GM19452 (cell line): ENCODE results near the gene TBC1D8.

Source experiments
- ATAC-seq: cut with Tn5 transposase; IDR thresholded peaks from one replicate; pipeline ENCODE4 v1.9.1; 2021; ENCODE audit not compliant: unreplicated experiment

The TBC1D8 gene

GRCh38 chr2:101037161-101037755 is 113.9 kb downstream of the TBC1D8 start:
- ATAC-seq = no peak

GRCh38 chr2:101036562-101036961 is 114.6 kb downstream of the TBC1D8 start:
- no peak for ATAC-seq

- no peak for ATAC-seq
Measured at GRCh38 chr2:101032084-101032776, 119.0 kb downstream of the TBC1D8 start.

GRCh38 chr2:101030866-101031554 is 120.2 kb downstream of the TBC1D8 start:
- ATAC-seq = no peak

- no peak for ATAC-seq
Measured at GRCh38 chr2:101027852-101028251, 123.3 kb downstream of the TBC1D8 start.

GRCh38 chr2:101026923-101027469 is 124.2 kb downstream of the TBC1D8 start:
- no peak for ATAC-seq

- ATAC-seq = no peak
Measured at GRCh38 chr2:101026253-101026701, 124.9 kb downstream of the TBC1D8 start.

GRCh38 chr2:101025561-101025960 is 125.6 kb downstream of the TBC1D8 start:
- ATAC-seq = no peak

GRCh38 chr2:101023327-101024107 is 127.7 kb downstream of the TBC1D8 start:
- ATAC-seq = no peak

- ATAC-seq = no peak
Measured at GRCh38 chr2:101022221-101022620, 129.0 kb downstream of the TBC1D8 start.

- ATAC-seq = no peak
Measured at GRCh38 chr2:101018934-101019333, 132.2 kb downstream of the TBC1D8 start.

- no peak for ATAC-seq
Measured at GRCh38 chr2:101017371-101017770, 133.8 kb downstream of the TBC1D8 start.

- ATAC-seq = no peak
Measured at GRCh38 chr2:101014264-101014857, 136.8 kb downstream of the TBC1D8 start.

GRCh38 chr2:101012706-101013181 is 138.4 kb downstream of the TBC1D8 start:
- no peak for ATAC-seq

- peak; percentile 93 for ATAC-seq
Measured at GRCh38 chr2:101012054-101012705, 139.0 kb downstream of the TBC1D8 start.

- ATAC-seq = no peak
Measured at GRCh38 chr2:101011152-101011551, 140.0 kb downstream of the TBC1D8 start.

- no peak for ATAC-seq
Measured at GRCh38 chr2:101007415-101008345, 143.5 kb downstream of the TBC1D8 start.

- no peak for ATAC-seq
Measured at GRCh38 chr2:101006065-101006715, 145.0 kb downstream of the TBC1D8 start.
